ENCODE results near the gene ZNF764.
"Not testable (repeated sequence)": the region's sequence is repeated elsewhere in the genome, so short reads cannot be mapped to it uniquely, and the experiment has no call there.

ZNF764 gene

DNA sequence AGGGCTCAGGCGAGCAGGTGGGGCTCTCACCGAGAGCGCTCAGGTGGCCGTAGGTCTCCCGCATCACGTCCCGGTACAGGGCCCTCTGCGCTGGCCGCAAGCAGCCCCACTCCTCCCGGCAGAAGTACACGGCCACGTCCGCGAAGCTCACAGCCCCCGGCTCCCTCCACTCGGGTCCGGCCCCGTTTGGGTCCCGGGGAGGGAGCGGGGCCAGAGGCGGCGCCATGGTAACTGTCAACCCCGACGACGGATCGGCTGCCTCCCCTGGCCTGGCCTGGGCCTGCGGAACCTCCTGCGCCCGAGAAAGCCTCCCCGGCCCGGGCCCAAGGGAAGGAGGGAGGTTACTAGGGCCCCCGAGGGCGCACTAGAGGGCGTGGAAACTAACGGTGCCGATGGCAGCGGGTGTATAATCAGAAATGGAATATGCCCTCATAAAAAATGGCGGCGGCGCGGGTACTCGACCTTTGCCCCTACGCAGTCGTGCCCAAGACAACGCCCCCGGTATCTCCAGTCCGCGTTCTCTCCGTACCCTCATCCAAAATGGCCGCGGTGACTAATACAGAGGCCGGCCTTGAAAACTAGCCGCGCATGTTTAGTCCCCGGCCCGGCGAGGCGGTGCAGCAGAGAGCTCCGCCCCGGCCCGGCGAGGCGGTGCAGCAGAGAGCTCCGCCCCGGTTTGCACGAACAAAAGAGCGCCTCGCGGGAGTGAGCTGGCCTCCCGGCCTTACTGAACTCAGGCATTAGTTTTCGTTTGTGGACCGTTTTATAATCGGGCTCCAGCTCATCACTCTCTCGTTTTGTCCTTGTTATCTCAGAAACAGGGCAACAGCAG lies at the start of gene ZNF764:
Gene ZNF764 (minus strand): TSS at position 418 of the 832 bp plus-strand sequence. CDS start 192 bp downstream, at position 226.
- peak; percentile 99 for DNase-seq

GRCh38 chr16:30606004-30606403 lies 47.8 kb upstream of the ZNF764 start:
- no peak for DNase-seq

GRCh38 chr16:30605158-30605557 lies 47.0 kb upstream of the ZNF764 start:
- DNase-seq = no peak

- no peak for DNase-seq
Measured at GRCh38 chr16:30604316-30604947, 46.3 kb upstream of the ZNF764 start.

DNA sequence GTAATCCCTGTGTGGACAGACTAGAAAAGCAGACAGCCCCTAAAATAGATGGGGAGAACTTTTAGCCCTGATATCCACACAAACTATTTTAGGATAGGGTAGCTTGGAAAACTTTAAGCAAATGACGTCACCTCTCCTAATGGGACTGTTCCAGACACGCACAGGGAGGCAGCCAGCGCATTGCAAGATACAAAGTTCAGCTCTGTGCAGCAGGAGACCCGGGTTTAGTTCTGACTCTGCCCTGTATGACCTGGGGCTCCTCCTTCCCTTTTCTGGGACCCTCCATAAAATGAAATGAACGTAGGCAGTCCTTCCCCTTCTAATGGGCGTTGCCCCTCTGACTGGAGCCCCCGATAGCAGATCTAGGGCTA lies 45.8 kb upstream of the ZNF764 start:
- DNase-seq = no peak

GRCh38 chr16:30602616-30603277 lies 44.6 kb upstream of the ZNF764 start:
- no peak for DNase-seq

DNA sequence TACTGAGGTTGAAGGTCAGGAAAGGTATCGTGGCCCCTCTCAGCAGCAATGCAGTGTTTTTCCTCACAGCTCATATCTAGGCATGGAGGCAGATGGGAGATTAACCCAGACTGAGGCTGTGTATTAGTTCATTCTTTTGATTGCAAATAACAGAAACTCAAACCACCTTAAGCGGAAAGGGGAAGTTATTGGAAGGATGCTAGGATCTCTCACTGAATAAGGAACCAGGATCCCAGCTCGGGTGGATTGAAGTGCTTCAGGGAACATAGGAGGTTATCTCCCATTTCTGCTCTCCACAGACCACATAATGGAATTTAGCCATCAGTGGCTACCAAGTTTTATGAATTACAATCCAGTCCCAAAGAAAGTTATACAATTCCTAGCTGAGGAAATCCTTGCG lies 43.8 kb upstream of the ZNF764 start:
- DNase-seq = no peak

DNA sequence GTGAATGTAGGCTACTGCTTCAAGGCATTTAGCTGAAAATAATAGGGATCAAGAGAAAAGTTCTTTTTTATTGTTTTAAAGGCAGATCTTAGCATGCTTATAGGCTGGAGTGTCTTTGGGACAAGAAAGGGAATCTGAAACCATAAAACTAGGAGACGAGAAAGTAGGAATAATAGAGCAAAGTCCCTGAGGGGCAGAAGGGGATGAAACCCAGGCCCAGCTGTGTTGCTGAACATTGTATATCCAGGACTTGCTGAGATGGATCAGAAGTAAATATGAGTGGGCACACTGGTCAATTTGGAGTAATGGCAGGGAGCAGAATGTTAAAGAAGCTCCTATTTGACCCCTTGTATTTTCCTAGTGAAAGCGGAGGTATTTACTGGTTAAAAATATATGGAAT lies 42.8 kb upstream of the ZNF764 start:
- DNase-seq = no peak

DNA sequence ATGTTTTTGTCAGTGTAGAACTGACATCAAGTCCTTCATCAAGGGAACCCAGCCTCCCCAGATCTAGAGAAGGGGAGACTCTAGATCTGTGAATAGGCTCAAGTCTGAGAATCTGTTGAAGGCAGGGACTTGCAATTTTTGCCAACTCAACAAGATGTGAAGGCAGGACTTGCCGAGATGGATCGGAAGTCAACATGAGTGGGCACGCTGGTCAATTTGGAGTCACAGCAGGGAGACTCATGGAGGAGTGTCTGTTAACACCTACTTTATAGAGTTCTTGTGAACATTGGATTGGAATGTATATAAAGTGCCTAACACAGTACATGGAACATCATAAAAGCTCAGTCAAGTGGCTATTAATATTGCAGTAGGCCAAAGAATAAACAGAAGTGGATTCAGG lies 42.0 kb upstream of the ZNF764 start:
- peak; percentile 85 for DNase-seq

GRCh38 chr16:30592871-30593270 lies 34.7 kb upstream of the ZNF764 start:
- no peak for DNase-seq

DNA sequence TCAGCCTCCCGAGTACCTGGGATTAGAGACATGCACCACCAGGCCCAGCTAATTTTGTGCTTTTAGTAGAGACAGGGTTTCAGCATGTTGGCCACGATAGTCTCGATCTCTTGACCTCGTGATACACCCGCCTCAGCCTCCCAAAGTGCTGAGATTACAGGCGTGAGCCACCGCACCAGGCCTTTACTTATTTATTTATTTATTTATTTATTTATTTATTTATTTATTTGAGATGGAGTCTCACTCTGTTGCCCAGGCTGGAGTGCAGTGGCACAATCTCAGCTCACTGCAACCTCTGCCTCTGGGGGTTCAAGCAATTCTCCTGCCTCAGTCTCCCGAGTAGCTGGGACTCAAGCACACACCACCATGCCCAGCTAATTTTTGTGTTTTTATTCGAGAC lies 32.7 kb upstream of the ZNF764 start:
- not testable (repeated sequence) for DNase-seq

GRCh38 chr16:30589582-30589981 lies 31.4 kb upstream of the ZNF764 start:
- DNase-seq = not testable (repeated sequence)

- DNase-seq = no peak
Measured at GRCh38 chr16:30588651-30589050, 30.5 kb upstream of the ZNF764 start.

DNA sequence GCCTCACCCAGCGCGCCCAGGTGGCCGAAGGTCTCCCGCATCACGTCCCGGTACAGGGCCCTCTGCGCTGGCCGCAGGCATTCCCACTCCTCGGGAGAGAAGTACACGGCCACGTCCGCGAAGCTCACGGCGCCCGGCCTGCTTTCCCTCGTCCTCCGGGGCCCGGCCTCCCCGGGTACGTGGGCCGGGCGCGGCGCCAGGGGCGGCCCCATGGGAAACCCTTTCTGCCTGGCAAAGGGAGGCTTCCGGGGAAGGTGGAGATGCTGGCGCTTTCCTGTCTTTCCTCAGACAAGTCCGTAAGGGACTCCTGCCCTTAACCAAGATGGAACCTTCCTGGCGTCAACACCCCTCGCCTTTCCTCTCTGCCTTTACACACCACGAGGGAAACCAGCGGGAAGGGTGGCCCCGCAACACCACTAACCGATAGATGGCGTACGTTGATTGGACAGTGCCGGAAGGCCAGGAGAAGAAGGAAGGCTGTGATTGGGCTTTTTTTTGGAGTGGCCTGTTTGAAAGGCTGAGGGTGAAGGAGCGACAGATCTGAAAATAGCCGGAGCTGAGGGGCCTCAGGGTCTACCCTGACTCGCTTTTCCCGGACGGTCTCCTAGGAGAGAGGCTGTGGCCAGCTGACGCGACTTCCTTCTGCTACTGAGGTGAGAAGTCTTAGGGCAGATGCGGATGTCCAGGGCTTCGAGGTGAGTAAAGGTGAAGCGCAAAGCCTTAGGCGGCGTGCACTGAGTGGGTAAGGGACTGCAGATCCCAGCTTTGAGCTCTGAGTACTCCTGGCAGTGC lies 27.4 kb upstream of the ZNF764 start, which contains the start of gene ZNF785:
Gene ZNF785 (minus strand): TSS at position 298 of the 792 bp plus-strand sequence. CDS start 86 bp downstream, at position 212.
- peak; percentile 99 for DNase-seq

GRCh38 chr16:30585022-30585399 lies 26.8 kb upstream of the ZNF764 start:
- DNase-seq = peak; percentile 57

GRCh38 chr16:30582611-30583340 lies 24.6 kb upstream of the ZNF764 start:
- DNase-seq = no peak

DNA sequence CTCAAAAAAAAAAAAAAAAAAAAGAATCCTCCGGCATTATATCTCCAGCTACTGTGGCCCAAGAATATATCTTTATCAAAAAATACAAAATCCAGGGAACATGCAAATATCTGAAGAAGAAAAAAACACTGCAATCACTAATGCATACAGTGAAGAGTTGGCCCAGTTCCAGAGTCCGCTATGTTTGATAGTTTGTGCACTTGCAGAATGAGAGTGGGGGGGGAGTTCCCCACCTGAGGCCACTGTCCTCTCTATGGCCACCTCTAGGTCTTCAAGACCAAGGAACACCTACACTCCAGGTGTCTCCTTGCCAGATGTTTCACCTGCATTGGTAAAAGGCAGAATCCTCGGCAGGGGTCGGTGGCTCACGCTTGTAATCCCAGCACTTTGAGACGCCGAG lies 23.3 kb upstream of the ZNF764 start:
- no peak for DNase-seq

GRCh38 chr16:30574678-30575077 lies 16.5 kb upstream of the ZNF764 start:
- DNase-seq = no peak

GRCh38 chr16:30571445-30572322 lies 13.5 kb upstream of the ZNF764 start, which contains the start of gene ZNF688:
ZNF688 (minus strand) TSS chr16:30571714; CDS start chr16:30571629, 85 bp downstream.
- peak; percentile 99 for DNase-seq

- DNase-seq = peak; percentile 73
Measured at GRCh38 chr16:30570636-30571444, 12.7 kb upstream of the ZNF764 start.
